GM21390 (cell line): ENCODE data around the gene MIX23.
A peak's percentile ranks its signal among the peaks of the same experiment; 100 is the strongest.
"Not testable (repeated sequence)": the region's sequence is repeated elsewhere in the genome, so short reads cannot be mapped to it uniquely, and the experiment has no call there.

Experiments used
- ATAC-seq: cut with Tn5 transposase; IDR thresholded peaks from one replicate; pipeline ENCODE4 v1.9.1; 2021; ENCODE audit not compliant: unreplicated experiment

MIX23 gene

GRCh38 chr3:122392868-122393844, 10.1 kb upstream of the MIX23 start:
- ATAC-seq, result no peak

GRCh38 chr3:122391681-122392446, 8.8 kb upstream of the MIX23 start:
- ATAC-seq, result no peak

GRCh38 chr3:122390665-122391064, 7.6 kb upstream of the MIX23 start:
- ATAC-seq, result no peak

- no peak for ATAC-seq
Measured at GRCh38 chr3:122389892-122390291, 6.9 kb upstream of the MIX23 start.

- ATAC-seq, result no peak
Measured at GRCh38 chr3:122389197-122389596, 6.2 kb upstream of the MIX23 start.

GRCh38 chr3:122387709-122388108, 4.7 kb upstream of the MIX23 start:
- no peak for ATAC-seq

GRCh38 chr3:122383771-122384697, 1.0 kb upstream of the MIX23 start, which contains the start of gene FAM162A:
Gene FAM162A (plus strand): TSS chr3:122384182. CDS start chr3:122384266, 84 bp downstream.
- ATAC-seq, result peak; percentile 91

GRCh38 chr3:122377975-122378374, 5.1 kb downstream of the MIX23 start:
- ATAC-seq, result no peak

GRCh38 chr3:122374034-122374433, 9.0 kb downstream of the MIX23 start:
- ATAC-seq, result no peak

GRCh38 chr3:122366379-122366749, 16.7 kb downstream of the MIX23 start:
- ATAC-seq, result no peak

- not testable (repeated sequence) for ATAC-seq
Measured at GRCh38 chr3:122365582-122366378, 17.3 kb downstream of the MIX23 start.

GRCh38 chr3:122365073-122365472, 18.0 kb downstream of the MIX23 start:
- no peak for ATAC-seq

- ATAC-seq, result no peak
Measured at GRCh38 chr3:122364490-122364889, 18.5 kb downstream of the MIX23 start.

- ATAC-seq, result no peak
Measured at GRCh38 chr3:122362026-122362425, 21.0 kb downstream of the MIX23 start.

GRCh38 chr3:122358703-122359032, 24.4 kb downstream of the MIX23 start:
- ATAC-seq, result no peak

- ATAC-seq, result no peak
Measured at GRCh38 chr3:122357828-122358702, 25.0 kb downstream of the MIX23 start.

GRCh38 chr3:122356402-122356801, 26.6 kb downstream of the MIX23 start:
- ATAC-seq, result no peak

- ATAC-seq, result no peak
Measured at GRCh38 chr3:122355612-122356011, 27.4 kb downstream of the MIX23 start.

- no peak for ATAC-seq
Measured at GRCh38 chr3:122353893-122354401, 29.1 kb downstream of the MIX23 start.
